ENCODE data around the gene KCNH5.

The KCNH5 gene

GRCh38 chr14:63009495-63009894 lies 35.8 kb downstream of the KCNH5 start:
- no peak overlapping the region for H3K27ac ChIP-seq
- TF ChIP-seq CTCF (conservative IDR thresholded peaks at IDR 0.05) (no peak), ZFX (IDR thresholded peaks at IDR 0.05) (no peak)

- H3K27ac ChIP-seq: no peak overlapping the region
- TF ChIP-seq CTCF (conservative IDR thresholded peaks at IDR 0.05): no peak
- no peak for TF ChIP-seq ZFX (IDR thresholded peaks at IDR 0.05)
These were observed 38.7 kb downstream of the KCNH5 start for GRCh38 chr14:63006531-63006930.

GRCh38 chr14:62994096-62994495 lies 51.2 kb downstream of the KCNH5 start:
- no peak overlapping the region for H3K27ac ChIP-seq
- no peak for TF ChIP-seq CTCF (conservative IDR thresholded peaks at IDR 0.05)
- TF ChIP-seq ZFX (IDR thresholded peaks at IDR 0.05): no peak

- no peak overlapping the region for H3K27ac ChIP-seq
- TF ChIP-seq ZFX (IDR thresholded peaks at IDR 0.05) (no peak), CTCF (conservative IDR thresholded peaks at IDR 0.05) (no peak)
These were observed 56.3 kb downstream of the KCNH5 start for GRCh38 chr14:62988967-62989366.

GRCh38 chr14:62983821-62984220 lies 61.4 kb downstream of the KCNH5 start:
- H3K27ac ChIP-seq: no peak overlapping the region
- no peak for TF ChIP-seq ZFX (IDR thresholded peaks at IDR 0.05)
- TF ChIP-seq CTCF (conservative IDR thresholded peaks at IDR 0.05): no peak

- no peak overlapping the region for H3K27ac ChIP-seq
- TF ChIP-seq ZFX (IDR thresholded peaks at IDR 0.05): no peak
- TF ChIP-seq CTCF (conservative IDR thresholded peaks at IDR 0.05): no peak
These were observed 64.6 kb downstream of the KCNH5 start for GRCh38 chr14:62980693-62981092.

GRCh38 chr14:62957562-62957961 lies 87.7 kb downstream of the KCNH5 start:
- H3K27ac ChIP-seq: no peak overlapping the region
- no peak for TF ChIP-seq ZFX (IDR thresholded peaks at IDR 0.05)
- TF ChIP-seq CTCF (conservative IDR thresholded peaks at IDR 0.05): no peak

All from C4-2B (cell line).